ENCODE results near the gene CLEC18A. TPM values are rescaled to one million over a fixed set of nuclear protein-coding genes. Genes with fewer than 3 reads are reported as not detected.

Gene CLEC18A
- total and polyA plus RNA-seq, 2 donors (not counting 1 experiment from before 2014, with no cell fraction given): 0.52 to 2.2 TPM

DNA sequence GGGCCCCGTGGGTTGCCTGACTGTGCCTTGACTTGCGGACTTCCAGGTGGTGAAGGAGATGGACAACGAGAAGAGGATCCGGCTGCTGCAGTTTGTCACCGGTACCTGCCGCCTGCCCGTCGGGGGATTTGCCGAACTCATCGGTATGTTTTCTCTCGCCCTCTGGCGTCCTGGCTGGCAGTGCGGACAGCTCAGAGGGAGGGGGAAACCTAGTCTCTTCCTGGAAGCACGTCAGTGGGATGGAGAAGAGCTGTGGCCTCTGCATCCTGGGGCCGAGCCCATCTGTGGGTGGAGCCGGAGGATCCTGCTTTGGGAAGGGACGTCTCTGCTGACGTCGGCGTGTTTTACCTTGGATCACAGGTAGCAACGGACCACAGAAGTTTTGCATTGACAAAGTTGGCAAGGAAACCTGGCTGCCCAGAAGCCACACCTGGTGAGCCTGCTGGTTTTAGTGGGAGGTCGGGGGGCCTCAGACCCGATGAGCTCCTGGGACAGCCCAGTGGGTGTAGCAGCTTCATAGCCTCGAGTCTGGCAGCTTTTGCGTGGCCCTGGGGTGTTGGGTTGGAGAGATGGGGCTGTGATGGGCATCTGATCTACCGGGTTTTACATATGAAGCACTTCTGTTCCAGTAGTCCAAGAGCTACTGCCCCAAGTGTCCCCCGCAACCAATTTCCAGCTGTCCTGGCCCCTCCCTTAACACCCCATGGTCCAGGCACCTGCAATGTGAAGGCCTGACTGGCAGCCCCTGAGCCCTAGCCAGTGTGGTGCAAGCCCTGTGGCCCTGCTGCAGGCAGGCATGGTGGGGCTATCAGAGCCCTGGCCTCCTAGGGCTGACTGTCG lies 11.9 kb upstream of the CLEC18A start:
- H3K4me3 Mint-ChIP-seq: no peak overlapping the region

More for the DNA sequence above, 11.9 kb upstream of the CLEC18A start:
- H3K9me3 Mint-ChIP-seq (ENCODE audit: insufficient read depth): no peaks in the 10 kb centered on the region
- no peak for ATAC-seq (ENCODE audit: low read depth)
- POLR2A ChIA-PET: no interaction called here
- no peaks in the 10 kb centered on the region for H4K20me1 ChIP-seq (ENCODE audit: control insufficient read depth, insufficient read depth, low read length, poor library complexity, severe bottlenecking)
- DNase-seq: no peak
- no peak overlapping the region for H3K9ac ChIP-seq (ENCODE audit: low read length)
- 97% methylated on average over 27 of the region's 28 CpGs for WGBS (ENCODE audit: insufficient coverage)
- H3K27me3 ChIP-seq (replicated peaks in 1 of 4; ENCODE audit: control extremely low read depth in 1 of 4, control insufficient read depth in 3 of 4, insufficient read depth in 4 of 4, low read length in 3 of 4): no peaks in the 10 kb centered on the region
- no peaks in the 10 kb centered on the region for H3K4me1 Mint-ChIP-seq
- no peaks in the 10 kb centered on the region for H3K9me3 ChIP-seq (ENCODE audit: control extremely low read depth in 1 of 3, control insufficient read depth in 2 of 3, insufficient read depth in 1 of 3, low read length in 2 of 3)
- TF ChIP-seq, protein P1, sequence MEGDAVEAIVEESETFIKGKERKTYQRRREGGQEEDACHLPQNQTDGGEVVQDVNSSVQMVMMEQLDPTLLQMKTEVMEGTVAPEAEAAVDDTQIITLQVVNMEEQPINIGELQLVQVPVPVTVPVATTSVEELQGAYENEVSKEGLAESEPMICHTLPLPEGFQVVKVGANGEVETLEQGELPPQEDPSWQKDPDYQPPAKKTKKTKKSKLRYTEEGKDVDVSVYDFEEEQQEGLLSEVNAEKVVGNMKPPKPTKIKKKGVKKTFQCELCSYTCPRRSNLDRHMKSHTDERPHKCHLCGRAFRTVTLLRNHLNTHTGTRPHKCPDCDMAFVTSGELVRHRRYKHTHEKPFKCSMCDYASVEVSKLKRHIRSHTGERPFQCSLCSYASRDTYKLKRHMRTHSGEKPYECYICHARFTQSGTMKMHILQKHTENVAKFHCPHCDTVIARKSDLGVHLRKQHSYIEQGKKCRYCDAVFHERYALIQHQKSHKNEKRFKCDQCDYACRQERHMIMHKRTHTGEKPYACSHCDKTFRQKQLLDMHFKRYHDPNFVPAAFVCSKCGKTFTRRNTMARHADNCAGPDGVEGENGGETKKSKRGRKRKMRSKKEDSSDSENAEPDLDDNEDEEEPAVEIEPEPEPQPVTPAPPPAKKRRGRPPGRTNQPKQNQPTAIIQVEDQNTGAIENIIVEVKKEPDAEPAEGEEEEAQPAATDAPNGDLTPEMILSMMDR (IDR thresholded peaks at IDR 0.05): no peak
- no peak for TF ChIP-seq EZH2 (IDR thresholded peaks at IDR 0.05; ENCODE audit: borderline replicate concordance, insufficient read depth, low read depth, low read length, poor library complexity, severe bottlenecking)
- H3K27ac Mint-ChIP-seq: no peak overlapping the region
- no peak overlapping the region for H2AFZ ChIP-seq (ENCODE audit: insufficient read depth, low read depth, low read length, poor library complexity, severe bottlenecking)
- no peak overlapping the region for H3K4me3 ChIP-seq (ENCODE audit: control extremely low read depth in 1 of 5, extremely low read depth in 1 of 5, insufficient read depth in 1 of 5, low read depth in 2 of 5, low read length in 4 of 5)
- H3K27ac ChIP-seq (ENCODE audit: low read length in 2 of 2): no peak overlapping the region
- H3K36me3 ChIP-seq (replicated peaks in 1 of 2; ENCODE audit: control extremely low read depth in 1 of 2, control insufficient read depth in 1 of 2, extremely low read depth in 1 of 2, insufficient read depth in 2 of 2, low read length in 1 of 2): peaks cover 1 to 77% of the 10 kb centered on the region in 2 experiments
- no peaks in the 10 kb centered on the region for H3K4me1 ChIP-seq (ENCODE audit: control insufficient read depth in 2 of 2, insufficient read depth in 2 of 2, low read length in 2 of 2)
- intact Hi-C loops (cut with micrococcal nuclease): no loop called here
- CTCF ChIA-PET: interaction anchor here (1.8 kb wide), 1 partner anchor 9 kb away, joined by 10 read pairs; no protein-coding TSS in a partner anchor
- no peak overlapping the region for H3K4me2 ChIP-seq (replicated peaks; ENCODE audit: low read depth, low read length, poor library complexity, severe bottlenecking)
- no peaks in the 10 kb centered on the region for H3K79me2 ChIP-seq (ENCODE audit: control insufficient read depth, insufficient read depth, low read length)
- H3K27me3 Mint-ChIP-seq: no peaks in the 10 kb centered on the region

All from B cell (primary cell).